GM06990 (cell line): ENCODE results near the gene RNF114.

Source experiments
- DNase-seq: peaks from one replicate; pipeline ENCODE4 v3.0.0-alpha.2; 2011; ENCODE audit not compliant: insufficient read length; ENCODE audit errors: extremely low read depth
- H3K27me3 ChIP-seq: replicated peaks from 2 replicates; pipeline ENCODE4 v1.6.0; 2011; ENCODE audit warnings: low read length; ENCODE audit not compliant: control insufficient read depth, insufficient read depth
- H3K36me3 ChIP-seq: 2 replicates; pipeline ENCODE4 v1.5.1; 2011; ENCODE audit warnings: low read length; ENCODE audit not compliant: control insufficient read depth, insufficient read depth
- H3K4me3 ChIP-seq: replicated peaks from 2 replicates; pipeline ENCODE4 v1.5.1; 2011; ENCODE audit warnings: low read depth, mild to moderate bottlenecking, control low read depth, low read length
- CTCF ChIP-seq: IDR thresholded peaks from 2 replicates; pipeline ENCODE4 v1.5.1; 2011; ENCODE audit warnings: low read length, control low read depth, mild to moderate bottlenecking, inconsistent platforms; ENCODE audit not compliant: insufficient read depth, poor library complexity, severe bottlenecking

The RNF114 gene

GRCh38 chr20:49961413-49961812 lies 25.2 kb downstream of the RNF114 start:
- TF ChIP-seq CTCF: no peak
- no peak for DNase-seq
- no peak overlapping the region for H3K4me3 ChIP-seq
- H3K27me3 ChIP-seq: no peaks in the 10 kb centered on the region
- H3K36me3 ChIP-seq: peaks cover 3% of the 10 kb centered on the region; the same call in 1 of the 2 replicates

GRCh38 chr20:49964964-49965780 lies 29.0 kb downstream of the RNF114 start:
- Histone ChIP-seq H3K4me3 (no peak overlapping the region), H3K27me3 (no peaks in the 10 kb centered on the region), H3K36me3 (no peaks in the 10 kb centered on the region)
- peak; percentile 73 for TF ChIP-seq CTCF
- no peak for DNase-seq

GRCh38 chr20:49965781-49966305 lies 29.6 kb downstream of the RNF114 start:
- no peak for DNase-seq
- TF ChIP-seq CTCF: no peak
- Histone ChIP-seq H3K36me3 (no peaks in the 10 kb centered on the region), H3K27me3 (no peaks in the 10 kb centered on the region), H3K4me3 (no peak overlapping the region)

GRCh38 chr20:49966861-49967260 lies 30.7 kb downstream of the RNF114 start:
- Histone ChIP-seq H3K4me3 (no peak overlapping the region), H3K36me3 (no peaks in the 10 kb centered on the region), H3K27me3 (no peaks in the 10 kb centered on the region)
- no peak for DNase-seq
- no peak for TF ChIP-seq CTCF

GRCh38 chr20:49969234-49969633 lies 33.0 kb downstream of the RNF114 start:
- no peak for DNase-seq
- no peak overlapping the region for H3K4me3 ChIP-seq
- H3K27me3 ChIP-seq: no peaks in the 10 kb centered on the region
- no peak for TF ChIP-seq CTCF
- H3K36me3 ChIP-seq: no peaks in the 10 kb centered on the region
